ENCODE results near the gene C1orf35. TPM values are rescaled to one million over a fixed set of nuclear protein-coding genes. Genes with fewer than 3 reads are reported as not detected.

C1orf35 gene
- total and polyA plus RNA-seq, 4 donors, result 4.0 to 7.5 (median 6.4) TPM

- H3K4me1 ChIP-seq (ENCODE audit: control insufficient read depth in 4 of 4, insufficient read depth in 4 of 4, low read length in 3 of 4), result peaks cover 5 to 11% (median 5%) of the 10 kb centered on the region in 4 donors
These were observed 44.6 kb upstream of the C1orf35 start for GRCh38 chr1:228147768-228148167.

GRCh38 chr1:228147151-228147693, 44.1 kb upstream of the C1orf35 start:
- DNase-seq (ENCODE audit: low spot score), result no peak
- 95% methylated on average over 20 of the region's 20 CpGs for WGBS
- Histone ChIP-seq H3K9me3 (ENCODE audit: control insufficient read depth in 4 of 4, low read length in 3 of 4) (no peaks in the 10 kb centered on the region), H3K27me3 (ENCODE audit: control insufficient read depth in 4 of 4, insufficient read depth in 4 of 4, low read length in 3 of 4) (no peaks in the 10 kb centered on the region), H3K27ac (ENCODE audit: low read depth in 1 of 2, low read length in 2 of 2) (no peak overlapping the region), H3K4me3 (ENCODE audit: low read depth in 1 of 3, low read length in 3 of 3) (no peak overlapping the region), H3K4me1 (ENCODE audit: control insufficient read depth in 4 of 4, insufficient read depth in 4 of 4, low read length in 3 of 4) (peaks cover 8 to 16% (median 10%) of the 10 kb centered on the region in 4 donors), H3K9ac (ENCODE audit: low read depth in 1 of 2, low read length in 2 of 2) (no peak overlapping the region), H3K36me3 (ENCODE audit: control insufficient read depth in 4 of 4, insufficient read depth in 3 of 4, low read depth in 1 of 4, low read length in 3 of 4) (peaks cover 0 to 24% (median 10%) of the 10 kb centered on the region in 4 donors)
- no peak for TF ChIP-seq CTCF (IDR thresholded peaks at IDR 0.05; ENCODE audit: low read depth, low read length, missing input control)
- TF ChIP-seq EGR1 (IDR thresholded peaks at IDR 0.05; ENCODE audit: low read depth in 2 of 2), result no peak
- TF ChIP-seq JUND (IDR thresholded peaks at IDR 0.05), result no peak
- no peak for TF ChIP-seq HNF4A (conservative IDR thresholded peaks at IDR 0.05)
- TF ChIP-seq NR2F2 (IDR thresholded peaks at IDR 0.05), result no peak
- TF ChIP-seq MAX (IDR thresholded peaks at IDR 0.05), result no peak
- TF ChIP-seq RAD21 (IDR thresholded peaks at IDR 0.05), result no peak
- no peak for TF ChIP-seq RXRA (IDR thresholded peaks at IDR 0.05)
- TF ChIP-seq ATF3 (IDR thresholded peaks at IDR 0.05), result no peak
- no peak for TF ChIP-seq FOXA2 (IDR thresholded peaks at IDR 0.05)

More at GRCh38 chr1:228147768-228148167, 44.6 kb upstream of the C1orf35 start:
- Histone ChIP-seq H3K27ac (ENCODE audit: low read depth in 1 of 2, low read length in 2 of 2) (no peak overlapping the region), H3K27me3 (ENCODE audit: control insufficient read depth in 4 of 4, insufficient read depth in 4 of 4, low read length in 3 of 4) (no peaks in the 10 kb centered on the region), H3K4me3 (ENCODE audit: low read depth in 1 of 3, low read length in 3 of 3) (no peak overlapping the region), H3K9me3 (ENCODE audit: control insufficient read depth in 4 of 4, low read length in 3 of 4) (no peaks in the 10 kb centered on the region), H3K9ac (ENCODE audit: low read depth in 1 of 2, low read length in 2 of 2) (no peak overlapping the region), H3K36me3 (ENCODE audit: control insufficient read depth in 4 of 4, insufficient read depth in 3 of 4, low read depth in 1 of 4, low read length in 3 of 4) (peaks cover 0 to 24% (median 10%) of the 10 kb centered on the region in 4 donors)
- no peak for TF ChIP-seq ZBTB33 (IDR thresholded peaks at IDR 0.05)
- 94% methylated on average over 4 of the region's 4 CpGs for WGBS
- no peak for DNase-seq (ENCODE audit: low spot score)

- H3K27ac ChIP-seq (ENCODE audit: low read depth in 1 of 2, low read length in 2 of 2), result no peak overlapping the region
- H3K9me3 ChIP-seq (ENCODE audit: control insufficient read depth in 4 of 4, low read length in 3 of 4), result no peaks in the 10 kb centered on the region
- H3K36me3 ChIP-seq (ENCODE audit: control insufficient read depth in 4 of 4, insufficient read depth in 3 of 4, low read depth in 1 of 4, low read length in 3 of 4), result peaks cover 0 to 24% (median 10%) of the 10 kb centered on the region in 4 donors
- no peak overlapping the region for H3K9ac ChIP-seq (ENCODE audit: low read depth in 1 of 2, low read length in 2 of 2)
- WGBS, result 94% methylated on average over 18 of the region's 18 CpGs
- no peak overlapping the region for H3K4me3 ChIP-seq (ENCODE audit: low read depth in 1 of 3, low read length in 3 of 3)
- H3K4me1 ChIP-seq (ENCODE audit: control insufficient read depth in 4 of 4, insufficient read depth in 4 of 4, low read length in 3 of 4), result peaks cover 14 to 23% (median 16%) of the 10 kb centered on the region in 4 donors
- no peak for DNase-seq (ENCODE audit: low spot score)
- H3K27me3 ChIP-seq (ENCODE audit: control insufficient read depth in 4 of 4, insufficient read depth in 4 of 4, low read length in 3 of 4), result no peaks in the 10 kb centered on the region
- TF ChIP-seq REST (IDR thresholded peaks at IDR 0.05) (no peak), FOXA1 (IDR thresholded peaks at IDR 0.05) (no peak), CTCF (IDR thresholded peaks at IDR 0.05; ENCODE audit: low read depth, low read length, missing input control) (no peak), FOXA2 (IDR thresholded peaks at IDR 0.05) (no peak), GABPA (IDR thresholded peaks at IDR 0.05 in 1 of 2, conservative IDR thresholded peaks at IDR 0.05 in 1 of 2) (no peak), YY1 (IDR thresholded peaks at IDR 0.05) (no peak), TAF1 (conservative IDR thresholded peaks at IDR 0.05) (no peak), EGR1 (IDR thresholded peaks at IDR 0.05; ENCODE audit: low read depth in 2 of 2) (no peak), NR2F2 (IDR thresholded peaks at IDR 0.05) (no peak)
These were observed 43.5 kb upstream of the C1orf35 start for GRCh38 chr1:228146417-228147150.

Data from liver (tissue), 9 donors.